Measurements from ENCODE around the gene RIMOC1. TPM values are rescaled to one million over a fixed set of nuclear protein-coding genes. Genes with fewer than 3 reads are reported as not detected.

Gene RIMOC1
- total and polyA plus RNA-seq, 2 donors (not counting 1 experiment from before 2014, with no cell fraction given): 5.3 to 33.1 TPM

- Histone ChIP-seq H3K9me3 (ENCODE audit: control extremely low read depth in 1 of 3, control insufficient read depth in 2 of 3, insufficient read depth in 1 of 3, low read length in 2 of 3) (no peaks in the 10 kb centered on the region), H3K4me2 (replicated peaks; ENCODE audit: low read depth, low read length, poor library complexity, severe bottlenecking) (no peak overlapping the region), H4K20me1 (ENCODE audit: control insufficient read depth, insufficient read depth, low read length, poor library complexity, severe bottlenecking) (no peaks in the 10 kb centered on the region), H3K27me3 (replicated peaks in 1 of 4; ENCODE audit: control extremely low read depth in 1 of 4, control insufficient read depth in 3 of 4, insufficient read depth in 4 of 4, low read length in 3 of 4) (peaks cover 0 to 18% (median 1%) of the 10 kb centered on the region in 4 experiments), H3K79me2 (ENCODE audit: control insufficient read depth, insufficient read depth, low read length) (no peaks in the 10 kb centered on the region), H3K9ac (ENCODE audit: low read length) (no peak overlapping the region), H2AFZ (ENCODE audit: insufficient read depth, low read depth, low read length, poor library complexity, severe bottlenecking) (no peak overlapping the region), H3K36me3 (replicated peaks in 1 of 2; ENCODE audit: control extremely low read depth in 1 of 2, control insufficient read depth in 1 of 2, extremely low read depth in 1 of 2, insufficient read depth in 2 of 2, low read length in 1 of 2) (no peaks in the 10 kb centered on the region), H3K4me1 (ENCODE audit: control insufficient read depth in 2 of 2, insufficient read depth in 2 of 2, low read length in 2 of 2) (no peaks in the 10 kb centered on the region), H3K4me3 (ENCODE audit: control extremely low read depth in 1 of 5, extremely low read depth in 1 of 5, insufficient read depth in 1 of 5, low read depth in 2 of 5, low read length in 4 of 5) (no peak overlapping the region), H3K27ac (ENCODE audit: low read length in 2 of 2) (no peak overlapping the region)
- Mint-ChIP-seq H3K4me1 (no peaks in the 10 kb centered on the region), H3K9me3 (ENCODE audit: insufficient read depth) (no peaks in the 10 kb centered on the region), H3K27me3 (peaks cover 36% of the 10 kb centered on the region), H3K4me3 (no peak overlapping the region), H3K27ac (no peak overlapping the region)
- DNase-seq (no peak), ATAC-seq (ENCODE audit: low read depth) (no peak)
- 88% methylated on average over 4 of the region's 5 CpGs for WGBS (ENCODE audit: insufficient coverage)
- no peak for TF ChIP-seq EZH2 (IDR thresholded peaks at IDR 0.05; ENCODE audit: borderline replicate concordance, insufficient read depth, low read depth, low read length, poor library complexity, severe bottlenecking)
- TF ChIP-seq CTCF (IDR thresholded peaks at IDR 0.05): no peak
- CTCF ChIA-PET: no interaction called here
- intact Hi-C loops (cut with micrococcal nuclease): no loop called here
- POLR2A ChIA-PET: no interaction called here
Observed at GRCh38 chr5:41882765-41883164, 21.4 kb upstream of the RIMOC1 start.

GRCh38 chr5:41883243-41883642 is 20.9 kb upstream of the RIMOC1 start:
- POLR2A ChIA-PET: no interaction called here
- no peak overlapping the region for H3K27ac Mint-ChIP-seq
- Histone ChIP-seq H3K27me3 (replicated peaks in 1 of 4; ENCODE audit: control extremely low read depth in 1 of 4, control insufficient read depth in 3 of 4, insufficient read depth in 4 of 4, low read length in 3 of 4) (peaks cover 0 to 18% (median 1%) of the 10 kb centered on the region in 4 experiments), H4K20me1 (ENCODE audit: control insufficient read depth, insufficient read depth, low read length, poor library complexity, severe bottlenecking) (no peaks in the 10 kb centered on the region), H3K36me3 (replicated peaks in 1 of 2; ENCODE audit: control extremely low read depth in 1 of 2, control insufficient read depth in 1 of 2, extremely low read depth in 1 of 2, insufficient read depth in 2 of 2, low read length in 1 of 2) (no peaks in the 10 kb centered on the region), H3K79me2 (ENCODE audit: control insufficient read depth, insufficient read depth, low read length) (no peaks in the 10 kb centered on the region), H2AFZ (ENCODE audit: insufficient read depth, low read depth, low read length, poor library complexity, severe bottlenecking) (no peak overlapping the region), H3K4me3 (ENCODE audit: control extremely low read depth in 1 of 5, extremely low read depth in 1 of 5, insufficient read depth in 1 of 5, low read depth in 2 of 5, low read length in 4 of 5) (no peak overlapping the region), H3K4me2 (replicated peaks; ENCODE audit: low read depth, low read length, poor library complexity, severe bottlenecking) (no peak overlapping the region), H3K4me1 (ENCODE audit: control insufficient read depth in 2 of 2, insufficient read depth in 2 of 2, low read length in 2 of 2) (no peaks in the 10 kb centered on the region), H3K9me3 (ENCODE audit: control extremely low read depth in 1 of 3, control insufficient read depth in 2 of 3, insufficient read depth in 1 of 3, low read length in 2 of 3) (no peaks in the 10 kb centered on the region), H3K27ac (ENCODE audit: low read length in 2 of 2) (no peak overlapping the region), H3K9ac (ENCODE audit: low read length) (no peak overlapping the region)
- no peaks in the 10 kb centered on the region for H3K4me1 Mint-ChIP-seq
- WGBS (ENCODE audit: insufficient coverage): no CpG with 5 or more reads among the region's 3 CpGs
- H3K9me3 Mint-ChIP-seq (ENCODE audit: insufficient read depth): no peaks in the 10 kb centered on the region
- H3K4me3 Mint-ChIP-seq: no peak overlapping the region
- CTCF ChIA-PET: no interaction called here
- no peak for DNase-seq
- ATAC-seq (ENCODE audit: low read depth): no peak
- TF ChIP-seq CTCF (IDR thresholded peaks at IDR 0.05) (no peak), EZH2 (IDR thresholded peaks at IDR 0.05; ENCODE audit: borderline replicate concordance, insufficient read depth, low read depth, low read length, poor library complexity, severe bottlenecking) (no peak)
- intact Hi-C loops (cut with micrococcal nuclease): no loop called here
- H3K27me3 Mint-ChIP-seq: peaks cover 38% of the 10 kb centered on the region

Measured in B cell (primary cell).